H1 (cell line): Measurements from ENCODE around the gene CD44. TPM values are rescaled to one million over a fixed set of nuclear protein-coding genes. Genes with fewer than 3 reads are reported as not detected.

Experiments
- CHD2 ChIP-seq: IDR thresholded peaks from 2 replicates; pipeline ENCODE4 v1.6.1; 2012; ENCODE audit warnings: low read length, improper control_type of control experiment
- CHD7 ChIP-seq: fragments of 300-600 bp; sonication (generic); IDR thresholded peaks from 2 replicates; pipeline ENCODE4 v1.7.1; 2012; ENCODE audit warnings: low read length, moderate library complexity, mild to moderate bottlenecking, inconsistent platforms; ENCODE audit not compliant: insufficient replicate concordance
- JUN ChIP-seq: IDR thresholded peaks from 2 replicates; pipeline ENCODE4 v1.6.1; 2011; ENCODE audit warnings: low read depth, mild to moderate bottlenecking, improper control_type of control experiment, low read length
- KDM5A ChIP-seq: fragments of 200-600 bp; IDR thresholded peaks from 2 replicates; pipeline ENCODE4 v1.7.1; 2012; ENCODE audit warnings: mild to moderate bottlenecking, low read length, inconsistent platforms, mixed read lengths
- polyA plus RNA-seq, 7 experiments: library from polyadenylated mRNA; depleted of rRNA in 3 of 7; stranded (reverse) in 5 of 7; unstranded in 2 of 7; fragments of >200 nt in 5 of 7; fragments of 200-250 nt in 2 of 7; gene quantifications; 1 replicate in 5 of 7; 2 replicates in 1 of 7; 4 replicates in 1 of 7; pipeline versions ENCODE4 v1.2.1 to v1.2.3, GENCODE V29; 2011 to 2013; ENCODE audit warnings: missing spikeins in 2 of 7, mixed read lengths in 2 of 7
- total RNA-seq: library from RNA; stranded (reverse); fragmentation: NEBNext Ultra II Directional; extraction: Animal tissue kit (Norgen Biotek cat#: 25700); gene quantifications from 2 replicates; pipeline ENCODE4 v1.2.1, GENCODE V29; 2021

The CD44 gene
- total and polyA plus RNA-seq, 2 of the 8 experiments (the other 6 are each of a cell fraction or from before 2014, with no cell fraction given): 11.8 to 13.7 TPM

- TF ChIP-seq CHD7: no peak
- no peak for TF ChIP-seq KDM5A
- TF ChIP-seq JUN: no peak
- no peak for TF ChIP-seq CHD2
- TF ChIP-seq, all 59 proteins: peak for 0
Observed at GRCh38 chr11:35144806-35145205, 5.8 kb downstream of the CD44 start (continued).
